ENCODE data around the gene GABARAPL2. TPM values are rescaled to one million over a fixed set of nuclear protein-coding genes. Genes with fewer than 3 reads are reported as not detected.
A peak's percentile ranks its signal among the peaks of the same experiment; 100 is the strongest.
"Not testable (repeated sequence)": the region's sequence is repeated elsewhere in the genome, so short reads cannot be mapped to it uniquely, and the experiment has no call there.

Gene GABARAPL2
- total RNA-seq, 1 donor from 2014 or later = 245 TPM

- DNase-seq; ATAC-seq; intact Hi-C loops (cut with micrococcal nuclease): not testable (repeated sequence)
Observed at GRCh38 chr16:75548456-75548855, 17.7 kb upstream of the GABARAPL2 start.

GRCh38 chr16:75550211-75550662 is 15.9 kb upstream of the GABARAPL2 start:
- DNase-seq = no peak
- intact Hi-C loops (cut with micrococcal nuclease) = no loop called here

GRCh38 chr16:75552951-75553350 is 13.2 kb upstream of the GABARAPL2 start:
- DNase-seq (no peak), ATAC-seq (no peak)
- intact Hi-C loops (cut with micrococcal nuclease) = no loop called here

More at GRCh38 chr16:75550211-75550662, 15.9 kb upstream of the GABARAPL2 start:
- ATAC-seq = peak; percentile 42

DNA sequence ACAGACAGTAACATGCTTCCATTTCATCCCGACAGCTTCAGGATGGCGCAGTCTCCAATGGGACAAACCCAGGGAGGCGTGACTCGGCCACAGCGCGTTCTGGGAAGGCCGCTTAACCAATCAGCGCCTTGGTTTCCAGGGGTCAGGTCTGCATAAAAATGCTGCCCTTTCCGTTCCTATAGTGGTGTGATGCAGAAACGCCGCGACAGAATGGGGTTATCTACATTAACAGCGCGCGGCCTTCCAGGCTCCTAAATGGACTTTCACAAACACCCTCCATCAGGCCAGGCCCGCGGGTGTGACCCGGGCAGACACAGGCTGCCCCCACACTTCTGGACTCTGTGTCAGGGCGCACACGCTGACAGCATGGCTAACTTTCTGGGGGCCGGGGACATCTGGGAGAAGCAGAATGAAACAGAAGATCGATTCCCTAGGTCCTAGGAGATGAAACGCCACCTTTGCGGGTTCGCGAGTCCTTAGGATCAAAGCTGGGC is 10.9 kb upstream of the GABARAPL2 start:
- DNase-seq (peak; percentile 84), ATAC-seq (peak; percentile 90)
- intact Hi-C loops (cut with micrococcal nuclease) = no loop called here

GRCh38 chr16:75555707-75556430 is 10.3 kb upstream of the GABARAPL2 start, which contains the start of gene TMEM231:
TMEM231 (minus strand) TSS chr16:75556252; CDS start chr16:75556209, 43 bp downstream.
- DNase-seq = peak; percentile 99
- intact Hi-C loops (cut with micrococcal nuclease) = no loop called here
- ATAC-seq = peak; percentile 97

DNA sequence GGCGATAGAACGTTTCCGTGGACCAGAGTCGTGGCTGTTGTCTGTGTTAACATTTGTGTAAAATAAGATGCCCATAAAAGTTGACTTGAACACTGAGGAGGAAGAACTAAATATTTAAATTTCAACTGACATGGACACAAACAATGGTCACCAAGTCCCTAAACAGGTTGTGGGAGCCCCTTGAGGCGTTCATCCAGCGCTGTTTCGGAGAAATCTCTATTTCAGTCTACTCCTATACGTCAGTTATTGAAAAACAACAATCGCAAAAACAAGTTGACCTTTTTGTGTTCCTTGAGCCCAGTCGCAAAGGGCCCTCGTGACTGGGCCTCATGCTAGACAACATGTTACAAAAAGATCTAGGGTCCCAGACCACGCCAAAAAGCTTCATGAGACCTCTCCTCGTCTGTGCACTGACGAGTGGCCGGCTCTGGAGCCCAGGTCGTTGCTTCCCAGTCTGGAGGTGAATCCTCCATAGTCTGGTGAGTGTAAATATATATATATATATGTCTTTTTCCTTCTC is 9.7 kb upstream of the GABARAPL2 start:
- DNase-seq (no peak), ATAC-seq (no peak)

GRCh38 chr16:75558846-75559401 is 7.3 kb upstream of the GABARAPL2 start:
- intact Hi-C loops (cut with micrococcal nuclease) = no loop called here
- DNase-seq (no peak), ATAC-seq (no peak)

More for the DNA sequence above, 9.7 kb upstream of the GABARAPL2 start:
- intact Hi-C loops (cut with micrococcal nuclease) = no loop called here

DNA sequence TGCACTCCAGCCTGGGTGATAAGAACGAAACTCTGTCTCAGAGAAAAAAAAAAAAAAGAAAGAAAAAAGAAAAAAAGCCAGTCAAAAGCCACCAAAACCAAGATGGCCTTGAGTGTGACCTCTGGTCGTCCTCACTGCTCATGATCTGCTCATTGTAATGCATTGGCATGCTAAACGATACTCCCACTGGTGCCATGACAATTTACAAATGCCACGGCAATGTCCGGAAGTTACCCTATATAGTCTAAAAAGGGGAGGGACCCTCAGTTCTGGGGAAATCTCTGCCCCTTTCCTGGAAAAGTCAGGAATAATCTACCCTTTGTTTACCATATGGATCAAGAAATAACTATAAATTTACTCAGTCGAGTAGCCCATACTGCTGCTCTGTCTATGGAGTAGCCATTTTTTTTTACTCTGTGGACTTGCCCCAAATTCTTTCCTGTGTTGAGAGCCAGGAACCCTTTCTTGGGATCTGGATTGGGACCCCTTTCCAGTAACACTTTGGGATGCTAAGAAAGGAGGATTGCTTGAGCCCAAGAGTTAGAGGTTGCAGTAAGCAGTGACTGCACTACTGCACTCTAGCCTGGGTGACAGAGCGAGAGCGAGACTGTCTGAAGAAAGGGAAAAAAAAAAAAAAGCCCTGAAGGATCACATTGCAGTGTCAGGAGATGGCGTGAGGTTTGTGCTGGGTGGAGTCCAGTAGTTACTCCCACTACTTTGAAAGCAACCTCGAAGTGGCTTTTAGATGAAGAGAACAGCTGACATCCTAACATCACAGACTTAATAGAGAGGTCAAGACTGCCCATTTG is 6.4 kb upstream of the GABARAPL2 start:
- intact Hi-C loops (cut with micrococcal nuclease) = no loop called here
- ATAC-seq (no peak), DNase-seq (no peak)

GRCh38 chr16:75565640-75566039 is 539 bp upstream of the GABARAPL2 start:
- DNase-seq (no peak), ATAC-seq (peak; percentile 34)
- intact Hi-C loops (cut with micrococcal nuclease) = no loop called here

DNA sequence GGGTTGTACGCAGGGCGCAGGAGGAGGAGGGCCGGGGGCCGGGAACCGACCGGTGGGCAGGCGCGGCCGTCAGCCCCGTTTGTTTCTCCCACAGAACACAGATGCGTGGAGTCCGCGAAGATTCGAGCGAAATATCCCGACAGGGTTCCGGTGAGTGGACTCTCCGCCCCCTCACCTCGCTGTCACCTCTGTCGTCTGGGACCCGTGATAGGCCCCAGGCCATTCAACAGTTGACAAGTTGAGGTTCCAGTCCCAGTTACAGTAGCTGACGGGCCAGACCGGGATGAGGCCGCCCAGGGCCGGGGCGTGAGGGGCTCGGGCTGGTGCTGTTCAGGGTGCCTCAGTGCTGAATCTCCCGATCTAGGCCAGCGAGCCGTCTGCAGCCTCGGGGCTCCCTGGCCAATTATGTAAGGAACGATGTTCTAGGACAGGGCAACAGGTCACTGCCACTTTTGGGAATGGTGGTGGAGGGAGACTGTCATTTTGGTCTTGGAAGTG is 628 bp downstream of the GABARAPL2 start:
- intact Hi-C loops (cut with micrococcal nuclease) = no loop called here
- DNase-seq (peak; percentile 34), ATAC-seq (peak; percentile 1)

GRCh38 chr16:75567911-75568310 is 1.7 kb downstream of the GABARAPL2 start:
- ATAC-seq (no peak), DNase-seq (no peak)
- intact Hi-C loops (cut with micrococcal nuclease) = no loop called here

DNA sequence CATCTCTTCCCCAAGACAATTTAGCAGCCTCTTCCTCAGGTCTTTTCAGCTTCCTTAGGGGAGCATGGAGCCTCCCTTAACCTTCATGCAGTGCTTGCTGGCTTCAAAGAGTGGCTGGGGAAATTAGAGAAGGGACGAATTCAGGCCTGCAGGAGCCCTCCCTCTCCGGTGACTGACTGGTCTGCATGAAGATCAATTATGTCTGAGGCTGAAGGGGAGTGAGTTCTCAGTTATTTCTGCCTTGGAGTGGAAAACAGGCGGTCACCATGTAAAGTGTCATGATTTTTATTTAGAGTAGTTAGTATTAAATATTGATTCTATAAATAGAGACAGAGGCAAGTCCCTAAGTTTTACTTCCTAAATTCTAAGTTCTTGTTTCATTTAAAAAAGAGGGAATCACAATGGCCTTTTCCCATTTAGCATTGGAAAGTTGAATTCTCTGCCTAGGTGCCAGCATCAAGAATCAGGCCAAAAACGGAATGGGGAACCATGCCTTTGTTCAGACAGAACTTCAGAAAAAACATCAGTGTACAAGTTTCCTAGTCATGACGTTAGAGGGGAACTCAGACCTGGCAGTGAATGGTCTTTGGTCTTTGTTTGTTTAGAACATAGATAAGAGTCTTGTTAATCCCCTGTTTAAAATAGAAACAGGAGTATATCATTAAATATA is 4.4 kb downstream of the GABARAPL2 start:
- intact Hi-C loops (cut with micrococcal nuclease) = no loop called here
- ATAC-seq (no peak), DNase-seq (no peak)

DNA sequence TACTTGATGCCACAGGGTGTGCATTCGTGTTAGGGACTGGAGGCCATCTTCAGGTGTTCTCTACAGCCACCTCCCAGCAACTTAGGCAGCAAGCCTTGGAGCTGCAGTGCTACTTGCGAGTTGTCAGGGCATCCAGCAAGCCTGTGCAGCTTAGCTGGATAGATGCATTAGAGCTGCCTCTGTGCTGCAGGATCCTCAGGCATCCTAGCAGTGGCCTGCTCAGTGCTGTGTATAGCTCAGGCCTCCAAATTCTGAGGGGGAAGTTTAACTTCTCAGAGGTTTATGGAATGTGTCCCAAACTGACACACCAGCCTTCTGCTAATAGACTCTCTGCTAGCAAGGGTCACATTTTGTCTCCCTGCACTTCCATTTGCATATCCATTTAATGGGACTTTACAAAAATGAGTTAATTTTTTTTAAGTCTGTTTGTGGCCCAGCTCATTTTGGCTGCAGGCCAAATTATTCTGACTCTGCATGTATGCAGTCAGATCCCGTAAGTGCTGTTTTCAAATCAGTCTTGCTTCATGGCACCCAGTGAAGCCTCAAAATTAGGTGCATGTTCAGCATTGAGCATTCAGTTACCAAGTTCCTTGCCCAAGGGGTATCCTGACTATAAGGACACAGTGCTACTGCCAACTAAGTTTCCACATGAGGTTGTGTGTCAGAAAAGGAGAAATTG is 6.8 kb downstream of the GABARAPL2 start:
- intact Hi-C loops (cut with micrococcal nuclease) = no loop called here
- ATAC-seq = no peak

GRCh38 chr16:75573955-75574354 is 7.8 kb downstream of the GABARAPL2 start:
- no peak for DNase-seq
- no peak for ATAC-seq
- intact Hi-C loops (cut with micrococcal nuclease) = no loop called here

More for the DNA sequence above, 6.8 kb downstream of the GABARAPL2 start:
- no peak for DNase-seq

DNA sequence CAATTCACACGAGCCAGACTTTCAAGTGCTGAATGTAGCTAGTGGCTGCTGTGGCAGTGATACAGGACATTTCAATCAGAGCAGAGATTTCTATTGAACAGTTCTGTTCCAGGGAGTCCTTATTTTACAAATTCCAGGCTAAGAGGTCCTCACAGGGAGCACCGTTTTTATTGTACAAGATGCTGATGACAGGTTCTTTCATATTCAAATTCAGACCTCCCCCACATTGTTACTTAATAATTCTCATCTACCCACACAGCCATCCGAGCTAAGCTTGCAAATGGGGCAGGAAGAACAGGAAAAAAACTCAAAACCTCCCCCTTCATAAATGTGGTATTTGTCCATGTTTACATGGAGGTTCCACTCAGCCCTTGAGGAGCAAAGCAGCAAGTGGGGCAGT is 9.8 kb downstream of the GABARAPL2 start:
- DNase-seq (no peak), ATAC-seq (no peak)
- intact Hi-C loops (cut with micrococcal nuclease) = no loop called here

DNA sequence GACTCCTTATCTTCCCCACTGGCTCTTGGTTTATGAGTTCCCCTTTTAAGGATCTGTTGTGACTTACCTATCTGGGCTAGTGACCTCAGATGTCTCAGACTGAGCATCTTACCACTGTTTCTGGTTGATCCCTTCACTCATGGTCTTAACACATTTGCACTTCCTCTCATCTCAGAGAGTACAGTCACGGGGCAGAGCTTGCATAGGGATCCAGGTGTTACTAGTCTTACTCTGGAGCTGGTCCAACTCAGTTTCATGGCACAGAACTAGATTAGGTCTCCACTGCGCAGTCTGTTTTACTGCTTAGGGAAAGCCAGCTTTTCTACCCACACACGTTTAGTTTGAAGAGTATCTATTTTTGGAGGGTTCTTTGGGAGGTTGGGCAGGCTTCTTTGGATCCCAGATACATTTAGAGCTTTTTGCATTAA is 10.2 kb downstream of the GABARAPL2 start:
- intact Hi-C loops (cut with micrococcal nuclease) = no loop called here
- no peak for DNase-seq
- no peak for ATAC-seq

DNA sequence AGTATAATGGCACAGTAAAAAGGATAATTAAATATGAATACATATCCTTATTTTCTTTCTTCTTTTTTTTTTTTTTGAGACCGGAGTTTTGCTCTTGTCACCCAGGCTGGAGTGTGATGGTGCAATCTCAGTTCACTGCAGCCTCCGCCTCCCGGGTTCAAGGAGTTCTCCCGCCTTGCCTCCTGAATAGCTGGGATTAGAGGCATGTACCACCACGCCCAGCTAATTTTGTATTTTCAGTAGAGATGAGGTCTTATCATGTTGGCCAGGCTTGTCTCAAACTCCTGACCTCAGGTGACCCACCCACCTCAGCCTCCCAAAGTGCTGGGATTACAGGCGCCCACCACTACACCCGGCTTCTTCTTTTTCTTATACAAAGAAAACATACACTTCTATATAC is 12.0 kb downstream of the GABARAPL2 start:
- intact Hi-C loops (cut with micrococcal nuclease) = no loop called here
- DNase-seq (no peak), ATAC-seq (no peak)

DNA sequence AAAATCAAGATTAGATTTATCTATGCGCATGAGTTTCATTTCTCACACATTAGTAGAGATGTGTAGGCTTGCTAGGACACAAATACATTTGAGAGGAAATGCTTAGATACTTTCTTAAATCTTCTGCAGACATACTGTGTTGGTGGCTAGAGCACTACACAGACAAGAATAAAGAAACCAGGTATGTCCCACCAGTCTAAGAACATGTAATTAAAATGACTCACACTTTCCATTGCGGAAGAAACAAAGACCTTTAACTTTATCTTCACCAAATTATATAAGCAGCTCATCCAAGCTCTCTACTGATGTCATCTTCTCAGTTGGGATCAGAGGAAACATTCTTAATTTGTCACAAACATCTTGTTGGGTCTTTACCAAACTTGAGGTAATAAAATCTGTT is 12.5 kb downstream of the GABARAPL2 start:
- ATAC-seq (no peak), DNase-seq (no peak)
- intact Hi-C loops (cut with micrococcal nuclease) = no loop called here
